ENCODE measurements around the gene ACP1.

The ACP1 gene

GRCh38 chr2:275466-275865 lies 10.7 kb downstream of the ACP1 start:
- Histone ChIP-seq H3K27me3 (ENCODE audit: low read length) (no peaks in the 10 kb centered on the region), H3K27ac (ENCODE audit: low read depth, low read length) (no peak overlapping the region), H4K20me1 (ENCODE audit: low read depth, low read length) (peaks cover 17% of the 10 kb centered on the region), H3K9me2 (replicated peaks; ENCODE audit: insufficient read depth, low read length) (no peaks in the 10 kb centered on the region), H2AFZ (ENCODE audit: low read depth, low read length, severe bottlenecking) (no peak overlapping the region), H3K9me3 (ENCODE audit: insufficient read depth, low read length) (no peaks in the 10 kb centered on the region), H3K9ac (ENCODE audit: low read length) (no peak overlapping the region), H3K4me2 (ENCODE audit: low read depth, low read length, poor library complexity, severe bottlenecking) (no peak overlapping the region), H3K4me3 (ENCODE audit: insufficient read depth, low read length, poor library complexity, severe bottlenecking) (no peak overlapping the region), H3K79me2 (ENCODE audit: insufficient read depth, low read length) (peaks cover 74% of the 10 kb centered on the region), H3F3A (ENCODE audit: insufficient read depth) (no peaks in the 10 kb centered on the region), H3K36me3 (ENCODE audit: low read length) (peaks cover 50% of the 10 kb centered on the region)
- no peak for TF ChIP-seq EZH2phosphoT487 (conservative IDR thresholded peaks at IDR 0.05; ENCODE audit: low read length)
- no peak for TF ChIP-seq CTCF (IDR thresholded peaks at IDR 0.05; ENCODE audit: insufficient read depth, low read length, poor library complexity, severe bottlenecking)

GRCh38 chr2:278312-278926 lies 13.7 kb downstream of the ACP1 start:
- H4K20me1 ChIP-seq (ENCODE audit: low read depth, low read length) = peaks cover 10% of the 10 kb centered on the region
- TF ChIP-seq CTCF (IDR thresholded peaks at IDR 0.05; ENCODE audit: insufficient read depth, low read length, poor library complexity, severe bottlenecking) (no peak), EZH2phosphoT487 (conservative IDR thresholded peaks at IDR 0.05; ENCODE audit: low read length) (no peak)
- H3K9ac ChIP-seq (ENCODE audit: low read length) = no peak overlapping the region
- no peaks in the 10 kb centered on the region for H3K27me3 ChIP-seq (ENCODE audit: low read length)
- no peak overlapping the region for H2AFZ ChIP-seq (ENCODE audit: low read depth, low read length, severe bottlenecking)
- H3K4me3 ChIP-seq (ENCODE audit: insufficient read depth, low read length, poor library complexity, severe bottlenecking) = no peak overlapping the region
- no peaks in the 10 kb centered on the region for H3K9me2 ChIP-seq (replicated peaks; ENCODE audit: insufficient read depth, low read length)
- no peaks in the 10 kb centered on the region for H3K9me3 ChIP-seq (ENCODE audit: insufficient read depth, low read length)
- no peak overlapping the region for H3K4me2 ChIP-seq (ENCODE audit: low read depth, low read length, poor library complexity, severe bottlenecking)
- peaks cover 40% of the 10 kb centered on the region for H3K36me3 ChIP-seq (ENCODE audit: low read length)
- H3K27ac ChIP-seq (ENCODE audit: low read depth, low read length) = no peak overlapping the region
- peaks cover 45% of the 10 kb centered on the region for H3K79me2 ChIP-seq (ENCODE audit: insufficient read depth, low read length)
- no peaks in the 10 kb centered on the region for H3F3A ChIP-seq (ENCODE audit: insufficient read depth)

GRCh38 chr2:278927-279320 lies 14.2 kb downstream of the ACP1 start:
- H4K20me1 ChIP-seq (ENCODE audit: low read depth, low read length) = peaks cover 10% of the 10 kb centered on the region
- H3K9me2 ChIP-seq (replicated peaks; ENCODE audit: insufficient read depth, low read length) = no peaks in the 10 kb centered on the region
- no peak overlapping the region for H2AFZ ChIP-seq (ENCODE audit: low read depth, low read length, severe bottlenecking)
- peaks cover 37% of the 10 kb centered on the region for H3K36me3 ChIP-seq (ENCODE audit: low read length)
- H3K27me3 ChIP-seq (ENCODE audit: low read length) = no peaks in the 10 kb centered on the region
- H3F3A ChIP-seq (ENCODE audit: insufficient read depth) = no peaks in the 10 kb centered on the region
- H3K79me2 ChIP-seq (ENCODE audit: insufficient read depth, low read length) = peaks cover 40% of the 10 kb centered on the region
- no peak for TF ChIP-seq CTCF (IDR thresholded peaks at IDR 0.05; ENCODE audit: insufficient read depth, low read length, poor library complexity, severe bottlenecking)
- no peak for TF ChIP-seq EZH2phosphoT487 (conservative IDR thresholded peaks at IDR 0.05; ENCODE audit: low read length)
- no peak overlapping the region for H3K4me2 ChIP-seq (ENCODE audit: low read depth, low read length, poor library complexity, severe bottlenecking)
- no peak overlapping the region for H3K4me3 ChIP-seq (ENCODE audit: insufficient read depth, low read length, poor library complexity, severe bottlenecking)
- H3K9me3 ChIP-seq (ENCODE audit: insufficient read depth, low read length) = no peaks in the 10 kb centered on the region
- H3K9ac ChIP-seq (ENCODE audit: low read length) = no peak overlapping the region
- no peak overlapping the region for H3K27ac ChIP-seq (ENCODE audit: low read depth, low read length)
